GM21528 (cell line): ENCODE results near the gene RSPRY1.
"Not testable (repeated sequence)": the region's sequence is repeated elsewhere in the genome, so short reads cannot be mapped to it uniquely, and the experiment has no call there.

Experiments used
- ATAC-seq: cut with Tn5 transposase; IDR thresholded peaks from one replicate; pipeline ENCODE4 v1.9.1; 2021; ENCODE audit warnings: mild to moderate bottlenecking, moderate library complexity; ENCODE audit not compliant: unreplicated experiment, low FRiP score

RSPRY1 gene

DNA sequence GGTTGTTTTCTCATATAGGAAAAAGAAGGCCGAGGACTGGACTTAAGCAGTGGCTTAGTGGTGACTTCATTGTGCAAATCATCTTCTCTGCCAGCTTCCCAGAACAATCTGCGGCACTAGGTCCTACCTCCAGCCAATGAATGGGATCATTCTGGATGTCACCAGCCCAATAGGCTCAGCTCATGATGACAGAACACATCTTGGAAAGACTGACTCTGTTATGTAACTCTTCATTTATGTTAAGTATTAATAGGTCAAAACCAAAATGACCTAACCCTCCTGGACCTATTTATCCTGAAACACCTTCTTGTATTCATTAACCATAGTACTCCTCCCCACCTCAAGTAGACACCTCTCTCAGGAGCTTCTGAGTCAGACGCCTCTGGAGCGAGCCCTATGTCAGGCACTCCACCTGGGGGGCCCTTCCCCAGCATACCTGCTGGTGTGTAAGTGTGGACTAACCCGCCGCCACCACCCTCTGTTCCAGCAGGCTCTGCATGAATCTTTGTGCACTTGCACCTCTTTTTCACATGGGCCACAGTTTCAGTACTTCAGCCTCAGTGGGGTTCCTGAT lies 66.1 kb downstream of the RSPRY1 start:
- ATAC-seq, result no peak

- no peak for ATAC-seq
Measured at GRCh38 chr16:57253466-57253865, 67.3 kb downstream of the RSPRY1 start.

GRCh38 chr16:57255686-57256415 lies 69.7 kb downstream of the RSPRY1 start:
- ATAC-seq, result no peak

- ATAC-seq, result no peak
Measured at GRCh38 chr16:57256601-57257395, 70.7 kb downstream of the RSPRY1 start.

DNA sequence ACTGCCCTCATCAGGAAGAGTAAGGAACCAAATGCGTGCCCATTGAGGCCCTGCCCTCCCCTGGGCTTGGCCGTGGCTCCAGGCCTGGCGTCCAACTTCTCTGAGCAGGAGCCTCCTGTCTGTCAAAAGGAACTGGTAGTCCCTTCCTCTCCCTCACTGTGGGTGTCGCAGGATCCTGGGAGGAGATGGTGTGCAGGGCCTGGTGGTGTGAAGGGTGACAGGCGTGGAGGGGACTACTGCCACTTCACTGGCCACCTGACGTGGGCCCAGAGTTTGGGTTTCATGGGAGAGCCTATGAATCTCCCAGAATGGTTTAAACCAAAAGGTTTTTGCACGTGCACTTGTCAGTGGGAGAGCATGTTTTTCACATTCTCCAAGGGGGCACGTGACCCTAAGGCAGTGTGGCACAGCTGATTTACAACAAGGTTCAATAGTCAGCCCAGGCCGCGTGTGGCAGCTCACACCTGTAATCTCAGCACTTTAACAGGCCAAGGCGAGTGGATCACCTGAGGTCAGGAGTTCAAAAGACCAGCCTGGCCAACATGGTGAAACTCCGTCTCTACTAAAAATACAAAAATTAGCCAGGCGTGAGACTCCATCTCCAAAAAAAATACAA lies 71.4 kb downstream of the RSPRY1 start:
- no peak for ATAC-seq

DNA sequence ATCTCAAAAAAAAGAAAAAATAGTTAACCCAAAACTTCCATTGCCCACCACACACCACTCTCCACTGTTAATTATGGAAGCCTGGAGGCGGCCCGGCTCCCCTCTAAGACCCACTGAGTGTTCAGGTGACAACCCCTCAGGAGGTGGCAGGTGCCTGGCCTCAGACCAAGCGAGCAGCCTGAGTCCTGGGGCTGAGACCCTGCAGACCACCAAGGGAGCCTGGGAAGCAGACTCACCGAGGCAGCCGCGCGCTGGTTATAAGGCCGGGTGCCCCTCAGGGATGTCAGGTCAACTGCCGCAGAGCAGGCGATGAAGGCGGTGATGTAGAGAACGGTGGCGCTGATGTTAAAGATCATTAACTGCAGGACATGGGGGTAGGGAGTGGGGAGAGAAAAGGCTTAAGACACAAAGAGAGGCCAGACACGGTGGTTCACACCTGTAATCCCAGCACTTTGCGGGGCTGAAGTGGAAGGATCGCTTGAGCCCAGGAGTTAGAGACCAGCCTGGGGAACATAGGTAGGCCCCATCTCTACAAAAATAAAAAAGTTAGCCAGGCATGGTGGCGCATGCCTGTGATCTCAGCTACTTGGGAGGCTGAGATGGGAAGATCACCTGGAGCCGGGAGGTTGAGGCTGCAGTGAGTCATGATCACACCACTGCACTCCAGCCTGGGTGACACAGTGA lies 72.2 kb downstream of the RSPRY1 start:
- no peak for ATAC-seq

- ATAC-seq, result no peak
Measured at GRCh38 chr16:57258910-57259475, 72.9 kb downstream of the RSPRY1 start.

DNA sequence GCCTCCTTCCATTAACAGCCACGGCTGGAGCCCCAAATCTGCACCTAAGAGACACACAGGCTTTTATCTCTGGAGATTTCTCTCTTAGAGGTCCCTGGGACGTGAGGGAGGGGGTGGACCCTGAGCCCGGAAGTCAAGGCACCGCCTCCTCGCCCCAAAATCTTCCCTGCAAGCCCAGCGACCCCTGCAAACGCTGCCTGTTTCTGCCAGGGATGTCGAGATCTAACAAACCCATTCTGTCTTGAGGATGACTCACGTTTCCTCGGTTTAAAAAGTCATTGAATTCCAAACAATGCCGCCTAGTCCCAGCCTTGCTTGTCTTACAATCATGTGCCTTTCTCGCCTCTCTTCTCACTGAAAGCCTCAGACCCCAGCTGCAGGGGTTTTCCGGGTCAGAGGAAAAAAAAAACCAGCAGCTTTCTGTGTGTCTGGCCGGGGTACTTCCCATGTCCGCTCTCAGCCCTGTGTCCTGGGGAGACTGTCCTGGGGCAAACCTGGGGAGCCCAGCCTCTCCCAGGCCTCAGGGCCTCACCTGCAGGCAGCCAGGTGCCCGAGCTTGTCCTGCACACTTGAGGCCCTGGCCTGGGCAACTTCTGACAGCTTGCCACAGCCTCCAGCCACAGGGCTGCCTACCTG lies 74.3 kb downstream of the RSPRY1 start:
- no peak for ATAC-seq

- no peak for ATAC-seq
Measured at GRCh38 chr16:57261806-57262205, 75.7 kb downstream of the RSPRY1 start.

GRCh38 chr16:57262841-57263540 lies 76.9 kb downstream of the RSPRY1 start:
- no peak for ATAC-seq

GRCh38 chr16:57263541-57264351 lies 77.6 kb downstream of the RSPRY1 start:
- ATAC-seq, result no peak

- no peak for ATAC-seq
Measured at GRCh38 chr16:57264381-57264780, 78.3 kb downstream of the RSPRY1 start.

DNA sequence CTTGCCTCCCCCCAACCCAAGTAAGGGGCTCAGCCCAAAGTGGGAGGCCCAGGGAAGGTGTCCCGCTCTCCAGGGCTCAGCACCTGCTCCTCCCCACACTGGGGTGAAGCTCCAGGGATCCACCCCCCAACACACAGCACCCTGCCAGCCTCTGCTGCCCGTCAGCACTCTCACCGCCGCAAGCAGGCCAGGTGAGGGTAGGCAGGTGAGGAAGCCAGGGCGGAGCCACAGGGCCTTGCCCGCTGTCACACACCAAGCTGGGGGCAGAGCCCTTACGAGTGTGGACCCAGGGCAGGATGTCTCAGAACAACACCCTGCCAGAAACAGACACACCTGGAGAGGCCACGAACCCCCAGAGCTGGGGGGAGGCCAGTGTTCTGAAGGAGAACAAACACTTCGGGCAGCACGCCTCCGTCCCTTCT lies 78.8 kb downstream of the RSPRY1 start:
- no peak for ATAC-seq

DNA sequence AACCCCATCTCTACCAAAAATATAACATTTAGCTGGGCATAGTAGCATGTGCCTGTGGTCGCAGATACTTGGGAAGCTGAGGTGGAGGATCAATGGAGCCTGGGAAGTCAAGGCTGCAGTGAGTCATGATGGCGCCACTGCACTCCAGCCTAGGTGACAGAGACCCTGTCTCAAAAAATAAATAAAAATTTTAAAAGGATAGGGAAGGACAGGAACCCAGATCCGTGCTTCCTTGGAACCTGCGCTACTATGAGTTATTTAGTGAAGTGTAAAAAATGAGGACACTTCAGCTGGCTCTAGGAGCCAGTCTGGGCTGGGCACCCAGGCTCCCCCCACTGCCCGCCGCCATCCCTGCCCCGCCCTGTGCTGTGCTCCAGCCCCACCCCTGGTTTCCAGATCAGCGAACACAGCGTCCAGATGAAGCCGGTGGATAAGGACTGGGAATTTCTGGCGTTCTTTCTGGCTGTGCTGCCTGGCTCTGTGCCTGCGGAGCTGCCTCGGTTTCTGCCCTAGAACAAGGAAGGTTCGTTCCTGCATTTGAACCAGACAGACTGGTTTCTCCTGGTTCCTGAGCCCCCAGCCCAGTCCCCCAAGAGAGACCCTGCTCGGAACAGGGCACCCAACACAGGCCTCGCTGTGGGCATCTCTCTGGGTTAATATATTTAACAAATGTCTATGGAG lies 79.9 kb downstream of the RSPRY1 start:
- no peak for ATAC-seq

DNA sequence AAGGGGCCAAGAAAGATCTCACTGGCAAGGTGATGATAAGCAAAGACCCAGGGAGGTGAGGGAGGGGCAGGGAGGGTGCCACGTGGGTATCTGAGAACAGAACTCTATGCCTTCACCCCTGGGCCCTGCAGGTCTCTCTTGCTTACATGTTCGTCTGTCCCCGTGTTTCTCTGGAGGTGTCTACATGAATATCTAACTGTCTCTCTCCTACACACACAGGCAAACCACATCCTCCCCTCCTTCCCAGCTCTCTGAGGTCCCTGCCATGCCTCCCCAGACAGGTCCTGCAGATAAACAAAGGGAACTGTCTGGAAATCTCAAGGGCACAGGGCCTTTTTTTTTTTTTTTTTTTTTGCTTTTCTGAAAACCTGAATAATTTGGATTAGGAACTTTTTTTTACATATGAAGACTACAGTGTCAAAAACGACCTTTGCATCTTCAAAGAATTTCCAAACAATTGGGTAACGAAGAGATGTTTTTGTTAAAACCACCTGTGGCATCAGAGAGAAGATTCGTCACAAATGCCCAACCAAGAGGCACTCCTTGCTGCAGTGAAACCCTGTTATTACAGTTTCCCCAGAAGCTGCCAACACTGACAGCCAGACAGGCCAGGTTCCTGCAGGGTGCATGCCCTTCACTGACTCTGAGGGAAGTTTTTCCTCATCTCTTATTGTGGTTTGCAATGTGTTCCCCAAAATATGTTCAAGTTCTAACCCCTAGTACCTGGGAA lies 80.6 kb downstream of the RSPRY1 start:
- no peak for ATAC-seq

GRCh38 chr16:57267343-57267742 lies 81.2 kb downstream of the RSPRY1 start:
- ATAC-seq, result not testable (repeated sequence)
